Esophagus squamous epithelium (tissue), 4 donors: ENCODE data around the gene GSK3B.

ENCODE experiments used
- CTCF ChIP-seq, 6 experiments: fragments of 450-650 bp in 4 of 6; fragments of 200-600 bp in 2 of 6; sonication (generic) in 2 of 6; IDR thresholded peaks; one replicate each; pipeline ENCODE4 v1.5.1; 2016 to 2019; ENCODE audit warnings: antibody characterized with exemption in 6 of 6, mild to moderate bottlenecking in 4 of 6, moderate library complexity in 4 of 6
- POLR2A ChIP-seq, 4 donors: fragments of 450-650 bp; IDR thresholded peaks; one replicate each; pipeline ENCODE4 v1.6.1; 2017; ENCODE audit warnings: antibody characterized with exemption in 4 of 4, mild to moderate bottlenecking in 4 of 4, moderate library complexity in 3 of 4

- TF ChIP-seq CTCF (IDR thresholded peaks at IDR 0.05): no peak
- TF ChIP-seq POLR2A (IDR thresholded peaks at IDR 0.05): no peak
Observed at GRCh38 chr3:119800844-119801243, 293.4 kb downstream of the GSK3B start.
